Thoracic aorta (tissue), 2 donors: ENCODE measurements around the gene IP6K3. TPM values are rescaled to one million over a fixed set of nuclear protein-coding genes. Genes with fewer than 3 reads are reported as not detected.

ENCODE experiments used
- ATAC-seq: fragments of 150-250 bp; one replicate; pipeline ENCODE4 v1.8.0; 2017; ENCODE audit warnings: low read depth; ENCODE audit not compliant: insufficient number of reproducible peaks, low FRiP score
- DNase-seq: peaks from one replicate; pipeline ENCODE4 v3.0.0-alpha.2; 2020; ENCODE audit warnings: low spot score
- H3K27ac ChIP-seq, 2 donors: fragments of 200-600 bp; sonication (generic); 1 replicate in 1 of 2; 2 replicates in 1 of 2; pipeline ENCODE4 v1.5.1; 2016; ENCODE audit warnings: mild to moderate bottlenecking in 2 of 2, moderate library complexity in 2 of 2
- H3K27me3 ChIP-seq: fragments of 200-600 bp; sonication (generic); replicated peaks from 2 replicates; pipeline ENCODE4 v1.6.0; 2016; ENCODE audit warnings: mild to moderate bottlenecking; ENCODE audit not compliant: insufficient read depth
- H3K36me3 ChIP-seq: fragments of 200-600 bp; sonication (generic); one replicate; pipeline ENCODE4 v1.5.1; 2016
- H3K4me1 ChIP-seq, 2 donors: fragments of 200-600 bp; sonication (generic); 1 replicate in 1 of 2; 2 replicates in 1 of 2; pipeline versions ENCODE4 v1.5.1 to v1.6.0; 2016; ENCODE audit warnings: low read depth in 2 of 2, mild to moderate bottlenecking in 1 of 2; ENCODE audit not compliant: control insufficient read depth in 1 of 2
- H3K4me3 ChIP-seq: fragments of 200-600 bp; sonication (generic); 2 replicates; pipeline ENCODE4 v1.5.1; 2016; ENCODE audit warnings: mild to moderate bottlenecking
- H3K9me3 ChIP-seq: fragments of 200-600 bp; sonication (generic); 2 replicates; pipeline ENCODE4 v1.5.1; 2016
- CTCF ChIP-seq: fragments of 200-600 bp; sonication (generic); IDR thresholded peaks from one replicate; pipeline ENCODE4 v1.5.1; 2019; ENCODE audit warnings: antibody characterized with exemption
- total RNA-seq, 2 donors: library from RNA; depleted of rRNA; stranded (reverse); fragments of >200 nt; gene quantifications; one replicate each; pipeline versions ENCODE4 v1.1.0 to v1.2.3, GENCODE V29; 2016

IP6K3 gene
- total RNA-seq, 2 donors from 2014 or later: 0.27 to 0.56 TPM

- H3K4me3 ChIP-seq: no peak overlapping the region
- no peaks in the 10 kb centered on the region for H3K36me3 ChIP-seq
- TF ChIP-seq CTCF: no peak
- H3K9me3 ChIP-seq: no peaks in the 10 kb centered on the region
- no peaks in the 10 kb centered on the region for H3K27me3 ChIP-seq
- no peak overlapping the region for H3K27ac ChIP-seq
- ATAC-seq: no peak
- H3K4me1 ChIP-seq: peaks cover 0 to 4% of the 10 kb centered on the region in 2 donors
- no peak for DNase-seq
Observed at GRCh38 chr6:33688006-33688405, 58.7 kb downstream of the IP6K3 start.

GRCh38 chr6:33686981-33687975, 59.4 kb downstream of the IP6K3 start:
- Histone ChIP-seq H3K4me1 (peaks cover 0 to under 1% of the 10 kb centered on the region in 2 donors), H3K27ac (no peak overlapping the region), H3K27me3 (no peaks in the 10 kb centered on the region), H3K36me3 (no peaks in the 10 kb centered on the region), H3K4me3 (no peak overlapping the region), H3K9me3 (no peaks in the 10 kb centered on the region)
- ATAC-seq (no peak), DNase-seq (no peak)
- TF ChIP-seq CTCF: no peak

- Histone ChIP-seq H3K9me3 (no peaks in the 10 kb centered on the region), H3K36me3 (no peaks in the 10 kb centered on the region), H3K4me3 (no peak overlapping the region), H3K4me1 (no peaks in the 10 kb centered on the region), H3K27ac (no peak overlapping the region), H3K27me3 (no peaks in the 10 kb centered on the region)
- no peak for TF ChIP-seq CTCF
- no peak for DNase-seq
- ATAC-seq: no peak
Observed at GRCh38 chr6:33686225-33686924, 60.3 kb downstream of the IP6K3 start.

- no peak overlapping the region for H3K4me3 ChIP-seq
- no peaks in the 10 kb centered on the region for H3K36me3 ChIP-seq
- no peaks in the 10 kb centered on the region for H3K27me3 ChIP-seq
- no peak for TF ChIP-seq CTCF
- no peak overlapping the region for H3K27ac ChIP-seq
- ATAC-seq (no peak), DNase-seq (no peak)
- no peaks in the 10 kb centered on the region for H3K9me3 ChIP-seq
- H3K4me1 ChIP-seq: no peaks in the 10 kb centered on the region
Observed at GRCh38 chr6:33685411-33686224, 61.1 kb downstream of the IP6K3 start.
